HepG2 (cell line): Measurements from ENCODE around the gene SLC28A3. TPM values are rescaled to one million over a fixed set of nuclear protein-coding genes. Genes with fewer than 3 reads are reported as not detected.
A peak's percentile ranks its signal among the peaks of the same experiment; 100 is the strongest.

ENCODE experiments used
- ATAC-seq: fragments of 200-7000 bp; cut with Tn5 transposase; 3 replicates; pipeline ENCODE4 v1.9.1; 2020; ENCODE audit warnings: mild to moderate bottlenecking, moderate library complexity
- BruUV-seq: library from RNA; stranded (reverse); fragments of 400-500 nt; replicated peaks from 2 replicates; lab custom pipeline; 2021; lab: Mats Ljungman, UMichigan
- CTCF ChIA-PET: fragments of 300-600 bp; formaldehyde crosslinking; extraction: SDS; loops from one replicate; lab custom pipeline; 2021; ENCODE audit warnings: low total read pairs, inconsistent platforms, low intra/inter-chr PET ratio; lab: Yijun Ruan, JAX
- POLR2A ChIA-PET: fragments of 350-600 bp; sonication (Branson Sonifier 250); formaldehyde crosslinking; loops from one replicate; lab custom pipeline; 2020; ENCODE audit warnings: antibody characterized with exemption, inconsistent platforms; lab: Yijun Ruan, JAX
- DNase-seq: peaks from one replicate; pipeline ENCODE4 v3.0.0-alpha.2; 2015; ENCODE audit warnings: low spot score
- FAIRE-seq: peaks from 3 replicates; lab custom pipeline; 2011; peaks lifted over from hg19 to GRCh38; lab: Jason Lieb, UNC
- H2AFZ ChIP-seq: one replicate; pipeline ENCODE4 v1.6.1; 2011; ENCODE audit warnings: low read length, inconsistent platforms
- H3K27ac ChIP-seq: fragments of 300-600 bp; 3 replicates; pipeline ENCODE4 v1.8.0; 2011; ENCODE audit warnings: mixed run types, mild to moderate bottlenecking, mixed read lengths, low read length, inconsistent platforms; ENCODE audit not compliant: insufficient read depth; ENCODE audit errors: extremely low read length
- H3K27me3 ChIP-seq, 2 experiments: fragments of 200-600 bp in 1 of 2; 2 replicates in 1 of 2; 3 replicates in 1 of 2; pipeline versions ENCODE4 v1.6.0 to v1.8.0; 2011; ENCODE audit warnings: low read length in 2 of 2, mild to moderate bottlenecking in 2 of 2, moderate library complexity in 2 of 2, inconsistent platforms in 1 of 2; ENCODE audit not compliant: insufficient read depth in 2 of 2, control insufficient read depth in 1 of 2
- H3K36me3 ChIP-seq, 2 experiments: fragments of 200-600 bp in 1 of 2; replicated peaks in 1 of 2; 2 replicates in 1 of 2; 3 replicates in 1 of 2; pipeline versions ENCODE4 v1.5.1 to v1.8.0; 2011; ENCODE audit warnings: low read length in 2 of 2, inconsistent platforms in 1 of 2; ENCODE audit not compliant: insufficient read depth in 2 of 2, control insufficient read depth in 1 of 2
- H3K4me1 ChIP-seq: 2 replicates; pipeline ENCODE4 v1.5.1; 2012; ENCODE audit warnings: low read length, inconsistent platforms; ENCODE audit not compliant: insufficient read depth
- H3K4me2 ChIP-seq: 2 replicates; pipeline ENCODE4 v1.6.0; 2011; ENCODE audit warnings: low read depth, low read length, inconsistent platforms
- H3K4me3 ChIP-seq, 3 experiments: fragments of 200-600 bp in 1 of 3; sonication (generic), shearing (Covaris generic) in 1 of 3; replicated peaks in 1 of 3; 2 replicates each; pipeline ENCODE4 v1.5.1; 2011 to 2016; ENCODE audit warnings: low read length in 3 of 3, inconsistent platforms in 2 of 3, low read depth in 2 of 3, mild to moderate bottlenecking in 2 of 3, control low read depth in 1 of 3, mixed read lengths in 1 of 3; ENCODE audit not compliant: insufficient read depth in 1 of 3
- H3K79me2 ChIP-seq: one replicate; pipeline ENCODE4 v1.6.1; 2011; ENCODE audit warnings: low read length, inconsistent platforms; ENCODE audit not compliant: insufficient read depth
- H3K9ac ChIP-seq: 2 replicates; pipeline ENCODE4 v1.6.0; 2011; ENCODE audit warnings: mild to moderate bottlenecking, low read depth, low read length, inconsistent platforms; ENCODE audit not compliant: insufficient read depth
- H3K9me3 ChIP-seq: 2 replicates; pipeline ENCODE4 v1.5.1; 2012; ENCODE audit warnings: mild to moderate bottlenecking, low read length
- H4K20me1 ChIP-seq: 2 replicates; pipeline ENCODE4 v1.6.0; 2011; ENCODE audit warnings: inconsistent platforms, mild to moderate bottlenecking, low read length, moderate library complexity; ENCODE audit not compliant: insufficient read depth
- CBX2 ChIP-seq, 2 experiments: fragments of 200-600 bp in 1 of 2; sonication (generic); formaldehyde crosslinking in 1 of 2; IDR thresholded peaks; 2 replicates each; pipeline versions ENCODE4 v1.7.0 to v1.8.1; 2018 to 2022; ENCODE audit warnings: low read depth in 2 of 2, low read length in 1 of 2, mild to moderate bottlenecking in 1 of 2, missing genetic modification reagents in 1 of 2
- HOXA7 ChIP-seq: sonication (generic); formaldehyde crosslinking; IDR thresholded peaks from 2 replicates; pipeline ENCODE4 v1.8.1; 2022; ENCODE audit warnings: mild to moderate bottlenecking, missing genetic modification reagents, moderate library complexity
- RFX1 ChIP-seq: fragments of 450-650 bp; IDR thresholded peaks from 2 replicates; pipeline ENCODE4 v1.6.1; 2017
- RFX3 ChIP-seq: IDR thresholded peaks from 2 replicates; pipeline ENCODE4 v1.6.1; 2016; ENCODE audit warnings: missing biosample characterization, missing genetic modification reagents
- SIN3A ChIP-seq: IDR thresholded peaks from 2 replicates; pipeline ENCODE4 v1.6.1; 2011; ENCODE audit warnings: low read depth, mild to moderate bottlenecking, control low read depth, low read length, borderline replicate concordance
- SMAD1 ChIP-seq: sonication (generic); formaldehyde crosslinking; IDR thresholded peaks from 2 replicates; pipeline ENCODE4 v1.4.0; 2020; ENCODE audit warnings: missing genetic modification reagents, low read depth, mild to moderate bottlenecking, borderline replicate concordance
- SP140L ChIP-seq: sonication (generic); formaldehyde crosslinking; IDR thresholded peaks from 2 replicates; pipeline ENCODE4 v1.4.0; 2020; ENCODE audit warnings: missing genetic modification reagents, borderline replicate concordance
- STAG1 ChIP-seq: sonication (generic); formaldehyde crosslinking; IDR thresholded peaks from 2 replicates; pipeline ENCODE4 v1.4.0; 2020; ENCODE audit warnings: missing genetic modification reagents
- ZNF10 ChIP-seq: sonication (generic); formaldehyde crosslinking; IDR thresholded peaks from 2 replicates; pipeline ENCODE4 v1.4.0; 2020; ENCODE audit warnings: mild to moderate bottlenecking, low read depth, missing genetic modification reagents, borderline replicate concordance
- ZNF775 ChIP-seq: sonication (generic); formaldehyde crosslinking; IDR thresholded peaks from 2 replicates; pipeline ENCODE4 v1.4.0; 2020; ENCODE audit warnings: missing genetic modification reagents, mild to moderate bottlenecking, moderate library complexity, borderline replicate concordance
- ZNF839 ChIP-seq: sonication (generic); formaldehyde crosslinking; IDR thresholded peaks from 2 replicates; pipeline ENCODE4 v1.4.0; 2020; ENCODE audit warnings: missing genetic modification reagents, mild to moderate bottlenecking, borderline replicate concordance
- ZNF891 ChIP-seq: sonication (generic); formaldehyde crosslinking; IDR thresholded peaks from 2 replicates; pipeline ENCODE4 v1.5.0; 2020; ENCODE audit warnings: mild to moderate bottlenecking, missing genetic modification reagents
- WGBS: methylation state at CpG from one replicate; pipeline ENCODE4 v1.1.6; 2017; ENCODE audit warnings: low lambda C conversion rate; 5-methylcytosine and 5-hydroxymethylcytosine counted together
- in situ Hi-C: cut with HindIII; loops from 2 replicates; pipeline ENCODE4 v1.10.0; 2017; ENCODE audit warnings: low pct_unique_long_range_greater_than_20kb; ENCODE audit not compliant: extremely low pct_ligation_motif_present
- intact Hi-C: fragments of 100-400 bp; cut with micrococcal nuclease; formaldehyde crosslinking; loops from one replicate; pipeline ENCODE4 v1.10.0; 2022; ENCODE audit not compliant: unreplicated experiment
- polyA plus RNA-seq, 8 experiments: library from polyadenylated mRNA; depleted of rRNA in 3 of 8; stranded (reverse) in 7 of 8; unstranded in 1 of 8; fragments of >200 nt; fragmentation: Illumina TruSeq in 4 of 8; extraction: Trizol in 4 of 8; gene quantifications; 2 replicates each; pipeline versions ENCODE4 v1.2.1 to v1.2.3, GENCODE V29; 2011 to 2016; ENCODE audit warnings: low read depth in 4 of 8, missing spikeins in 1 of 8, mixed read lengths in 1 of 8; ENCODE audit not compliant: insufficient read depth in 1 of 8
- total RNA-seq, 5 experiments: library from RNA; depleted of rRNA; stranded (reverse); fragments of >200 nt; fragmentation: Illumina TruSeq; extraction: Trizol; gene quantifications; 2 replicates each; pipeline ENCODE4 v1.2.3, GENCODE V29; 2016; ENCODE audit warnings: low read depth in 1 of 5
- TF ChIP-seq, protein P1 (sequence below): IDR thresholded peaks from 2 replicates; pipeline ENCODE4 v1.6.1; 2012; ENCODE audit warnings: inconsistent platforms
- TF ChIP-seq, protein P2 (sequence below), 2 experiments: sonication (generic) in 1 of 2; formaldehyde crosslinking in 1 of 2; IDR thresholded peaks; 2 replicates each; pipeline versions ENCODE4 v1.4.0 to v1.6.1; 2018 to 2020; ENCODE audit warnings: missing genetic modification reagents in 2 of 2, borderline replicate concordance in 1 of 2, low read depth in 1 of 2, mild to moderate bottlenecking in 1 of 2, missing biosample characterization in 1 of 2
- TF ChIP-seq, protein P3 (sequence below): sonication (generic); formaldehyde crosslinking; conservative IDR thresholded peaks from 2 replicates; pipeline ENCODE4 v1.8.1; 2023; ENCODE audit warnings: missing genetic modification reagents
- TF ChIP-seq, protein P4 (sequence below), 2 experiments: IDR thresholded peaks; 2 replicates each; pipeline ENCODE4 v1.6.1; 2011 to 2012; ENCODE audit warnings: low read length in 2 of 2, borderline replicate concordance in 1 of 2, low read depth in 1 of 2, mild to moderate bottlenecking in 1 of 2, moderate library complexity in 1 of 2

Gene SLC28A3
- total and polyA plus RNA-seq, 2 of the 13 experiments (the other 11 are each of a cell fraction or from before 2014, with no cell fraction given) = not detected

DNA sequence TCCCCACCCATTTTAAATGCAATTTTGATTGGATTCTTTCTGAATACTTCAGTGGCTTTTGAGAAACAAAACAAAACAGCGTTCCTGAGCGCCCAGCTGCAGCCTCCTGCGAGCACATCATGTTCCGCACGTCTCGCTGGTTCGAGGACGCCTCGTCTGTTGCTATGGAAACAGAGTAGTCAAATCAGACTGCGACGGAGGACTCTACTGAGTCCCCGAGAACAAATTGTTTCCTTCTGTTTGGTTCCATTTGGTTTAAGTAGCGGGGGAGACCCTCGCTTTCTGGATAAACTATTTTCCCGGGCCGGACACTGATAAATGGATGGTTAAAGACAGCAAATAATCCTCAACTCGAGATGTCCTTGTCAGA, 69.0 kb downstream of the SLC28A3 start:
- 30% methylated on average over 17 of the region's 17 CpGs for WGBS
- BruUV-seq = no TSS peak
- Histone ChIP-seq H3K9ac (no peak overlapping the region), H2AFZ (no peak overlapping the region), H4K20me1 (no peaks in the 10 kb centered on the region), H3K4me2 (no peak overlapping the region), H3K36me3 (no peaks in the 10 kb centered on the region), H3K27me3 (peaks cover 0 to 22% of the 10 kb centered on the region in 2 experiments; a peak in 3 of 5 replicates), H3K9me3 (no peaks in the 10 kb centered on the region), H3K27ac (no peak overlapping the region), H3K4me1 (no peaks in the 10 kb centered on the region), H3K79me2 (no peaks in the 10 kb centered on the region), H3K4me3 (no peak overlapping the region)
- intact Hi-C loops = no loop called here
- ChIA-PET CTCF (no interaction called here), POLR2A (no interaction called here)
- DNase-seq (no peak), FAIRE-seq (no peak), ATAC-seq (no peak)
- TF ChIP-seq CBX2 (IDR thresholded peaks at IDR 0.05; ENCODE audit: low read depth, low read length) (peak; percentile 64; the same call in 1 of the 2 replicates), CBX2 (CRISPR knock-in tag; IDR thresholded peaks at IDR 0.05; ENCODE audit: low read depth) (no peak), ZNF775 (CRISPR knock-in tag) (no peak), STAG1 (CRISPR knock-in tag) (no peak), ZNF891 (CRISPR knock-in tag) (no peak), RFX1 (peak; percentile 52; the same call in 1 of the 2 replicates), SP140L (CRISPR knock-in tag) (no peak), SMAD1 (CRISPR knock-in tag) (no peak), SIN3A (peak; percentile 43; the same call in 1 of the 2 replicates), ZNF839 (CRISPR knock-in tag) (no peak), RFX3 (CRISPR knock-in tag) (peak; percentile 56), ZNF10 (CRISPR knock-in tag) (no peak), HOXA7 (CRISPR knock-in tag) (no peak)
- TF ChIP-seq, protein P1, sequence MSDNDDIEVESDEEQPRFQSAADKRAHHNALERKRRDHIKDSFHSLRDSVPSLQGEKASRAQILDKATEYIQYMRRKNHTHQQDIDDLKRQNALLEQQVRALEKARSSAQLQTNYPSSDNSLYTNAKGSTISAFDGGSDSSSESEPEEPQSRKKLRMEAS = no peak
- TF ChIP-seq, protein P2, sequence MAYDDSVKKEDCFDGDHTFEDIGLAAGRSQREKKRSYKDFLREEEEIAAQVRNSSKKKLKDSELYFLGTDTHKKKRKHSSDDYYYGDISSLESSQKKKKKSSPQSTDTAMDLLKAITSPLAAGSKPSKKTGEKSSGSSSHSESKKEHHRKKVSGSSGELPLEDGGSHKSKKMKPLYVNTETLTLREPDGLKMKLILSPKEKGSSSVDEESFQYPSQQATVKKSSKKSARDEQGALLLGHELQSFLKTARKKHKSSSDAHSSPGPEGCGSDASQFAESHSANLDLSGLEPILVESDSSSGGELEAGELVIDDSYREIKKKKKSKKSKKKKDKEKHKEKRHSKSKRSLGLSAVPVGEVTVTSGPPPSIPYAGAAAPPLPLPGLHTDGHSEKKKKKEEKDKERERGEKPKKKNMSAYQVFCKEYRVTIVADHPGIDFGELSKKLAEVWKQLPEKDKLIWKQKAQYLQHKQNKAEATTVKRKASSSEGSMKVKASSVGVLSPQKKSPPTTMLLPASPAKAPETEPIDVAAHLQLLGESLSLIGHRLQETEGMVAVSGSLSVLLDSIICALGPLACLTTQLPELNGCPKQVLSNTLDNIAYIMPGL (CRISPR knock-in tag; IDR thresholded peaks at IDR 0.05; ENCODE audit: borderline replicate concordance in 1 of 2, low read depth in 1 of 2) = no peak
- TF ChIP-seq, protein P3, sequence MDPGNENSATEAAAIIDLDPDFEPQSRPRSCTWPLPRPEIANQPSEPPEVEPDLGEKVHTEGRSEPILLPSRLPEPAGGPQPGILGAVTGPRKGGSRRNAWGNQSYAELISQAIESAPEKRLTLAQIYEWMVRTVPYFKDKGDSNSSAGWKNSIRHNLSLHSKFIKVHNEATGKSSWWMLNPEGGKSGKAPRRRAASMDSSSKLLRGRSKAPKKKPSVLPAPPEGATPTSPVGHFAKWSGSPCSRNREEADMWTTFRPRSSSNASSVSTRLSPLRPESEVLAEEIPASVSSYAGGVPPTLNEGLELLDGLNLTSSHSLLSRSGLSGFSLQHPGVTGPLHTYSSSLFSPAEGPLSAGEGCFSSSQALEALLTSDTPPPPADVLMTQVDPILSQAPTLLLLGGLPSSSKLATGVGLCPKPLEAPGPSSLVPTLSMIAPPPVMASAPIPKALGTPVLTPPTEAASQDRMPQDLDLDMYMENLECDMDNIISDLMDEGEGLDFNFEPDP (CRISPR knock-in tag) = no peak
- TF ChIP-seq, protein P4, sequence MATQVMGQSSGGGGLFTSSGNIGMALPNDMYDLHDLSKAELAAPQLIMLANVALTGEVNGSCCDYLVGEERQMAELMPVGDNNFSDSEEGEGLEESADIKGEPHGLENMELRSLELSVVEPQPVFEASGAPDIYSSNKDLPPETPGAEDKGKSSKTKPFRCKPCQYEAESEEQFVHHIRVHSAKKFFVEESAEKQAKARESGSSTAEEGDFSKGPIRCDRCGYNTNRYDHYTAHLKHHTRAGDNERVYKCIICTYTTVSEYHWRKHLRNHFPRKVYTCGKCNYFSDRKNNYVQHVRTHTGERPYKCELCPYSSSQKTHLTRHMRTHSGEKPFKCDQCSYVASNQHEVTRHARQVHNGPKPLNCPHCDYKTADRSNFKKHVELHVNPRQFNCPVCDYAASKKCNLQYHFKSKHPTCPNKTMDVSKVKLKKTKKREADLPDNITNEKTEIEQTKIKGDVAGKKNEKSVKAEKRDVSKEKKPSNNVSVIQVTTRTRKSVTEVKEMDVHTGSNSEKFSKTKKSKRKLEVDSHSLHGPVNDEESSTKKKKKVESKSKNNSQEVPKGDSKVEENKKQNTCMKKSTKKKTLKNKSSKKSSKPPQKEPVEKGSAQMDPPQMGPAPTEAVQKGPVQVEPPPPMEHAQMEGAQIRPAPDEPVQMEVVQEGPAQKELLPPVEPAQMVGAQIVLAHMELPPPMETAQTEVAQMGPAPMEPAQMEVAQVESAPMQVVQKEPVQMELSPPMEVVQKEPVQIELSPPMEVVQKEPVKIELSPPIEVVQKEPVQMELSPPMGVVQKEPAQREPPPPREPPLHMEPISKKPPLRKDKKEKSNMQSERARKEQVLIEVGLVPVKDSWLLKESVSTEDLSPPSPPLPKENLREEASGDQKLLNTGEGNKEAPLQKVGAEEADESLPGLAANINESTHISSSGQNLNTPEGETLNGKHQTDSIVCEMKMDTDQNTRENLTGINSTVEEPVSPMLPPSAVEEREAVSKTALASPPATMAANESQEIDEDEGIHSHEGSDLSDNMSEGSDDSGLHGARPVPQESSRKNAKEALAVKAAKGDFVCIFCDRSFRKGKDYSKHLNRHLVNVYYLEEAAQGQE (IDR thresholded peaks at IDR 0.05; ENCODE audit: borderline replicate concordance in 1 of 2, low read depth in 1 of 2, low read length in 2 of 2) = no peak
- in situ Hi-C loops = no loop called here
